ENCODE results near the gene GLE1. TPM values are rescaled to one million over a fixed set of nuclear protein-coding genes. Genes with fewer than 3 reads are reported as not detected.

The GLE1 gene
- total RNA-seq (2014; rRNA removed) (27.0 and 39.0 TPM in 2 replicates), Bru-seq, nascent RNA (percentile 57 among the genes with signal in this experiment), BruChase-seq, experiment 1, labeled RNA remaining after a 6-hour chase (percentile 73 among the genes with signal in this experiment), BruChase-seq, experiment 2, labeled RNA remaining after a 2-hour chase (percentile 63 among the genes with signal in this experiment)
- long read RNA-seq, transcript GLE1-201 (16 exons, 3,321 nt), result major isoform, 48 of 92 reads
- long read RNA-seq, partial matches to known transcripts, result 6 of 92 reads
- long read RNA-seq, other reads (novel, unspliced or antisense), result 36 of 92 reads

GRCh38 chr9:128504485-128505413 lies at the start of gene GLE1:
GLE1 (plus strand) TSS chr9:128504719; CDS start chr9:128504806, 87 bp downstream.
- Histone ChIP-seq H3K4me2 (ENCODE audit: low read length) (peak within 1 kb of the TSS; percentile 86), H3K27me3 (ENCODE audit: low read length) (no peaks in the 10 kb centered on the region), H2AFZ (ENCODE audit: low read length) (peak within 1 kb of the TSS; percentile 82), H3F3A (ENCODE audit: low read length, unreplicated experiment) (no peaks in the 10 kb centered on the region), H3K9ac (ENCODE audit: low read length) (peak within 1 kb of the TSS; percentile 82), H3K9me2 (replicated peaks; ENCODE audit: low read length) (no peaks in the 10 kb centered on the region), H3K4me1 (ENCODE audit: insufficient read depth, low read length) (peaks cover 22% of the 10 kb centered on the region; the same call in 1 of the 2 replicates), H4K20me1 (ENCODE audit: low read length) (no peaks in the 10 kb centered on the region), H3K27ac (ENCODE audit: low read length) (peak within 1 kb of the TSS; percentile 33), H3K9me3 (ENCODE audit: low read length) (no peaks in the 10 kb centered on the region), H3K4me3 (ENCODE audit: low read length) (peak within 1 kb of the TSS; percentile 88), H3K36me3 (ENCODE audit: low read depth, low read length) (no peaks in the 10 kb centered on the region), H3K79me2 (ENCODE audit: low read length) (peaks cover 24% of the 10 kb centered on the region)
- TF ChIP-seq EZH2phosphoT487 (IDR thresholded peaks at IDR 0.05; ENCODE audit: borderline replicate concordance, low read length) (no peak), EZH2 (IDR thresholded peaks at IDR 0.05; ENCODE audit: low read length, unreplicated experiment) (no peak), CTCF (conservative IDR thresholded peaks at IDR 0.05; ENCODE audit: low read depth, low read length) (no peak)
- intact Hi-C loops (cut with micrococcal nuclease), result loop anchor here (10.0 kb wide), 1 partner anchor 50 kb away; the partner anchor contains the start of gene SPTAN1
- peak; percentile 89 for ATAC-seq
- POLR2A ChIA-PET (ENCODE audit: unreplicated experiment), result no interaction called here
- CTCF ChIA-PET, result no interaction called here
- BruUV-seq (replicated peaks), result TSS peak; percentile 69
- peak; percentile 90 for DNase-seq

- Histone ChIP-seq H3K4me2 (ENCODE audit: low read length) (peak overlapping the region; percentile 96; the same call in 1 of the 2 replicates), H3K9me3 (ENCODE audit: low read length) (no peaks in the 10 kb centered on the region), H3K27ac (ENCODE audit: low read length) (no peak overlapping the region), H3F3A (ENCODE audit: low read length, unreplicated experiment) (no peaks in the 10 kb centered on the region), H3K9ac (ENCODE audit: low read length) (no peak overlapping the region), H4K20me1 (ENCODE audit: low read length) (no peaks in the 10 kb centered on the region), H3K36me3 (ENCODE audit: low read depth, low read length) (no peaks in the 10 kb centered on the region), H3K27me3 (ENCODE audit: low read length) (no peaks in the 10 kb centered on the region), H2AFZ (ENCODE audit: low read length) (no peak overlapping the region), H3K9me2 (replicated peaks; ENCODE audit: low read length) (no peaks in the 10 kb centered on the region), H3K4me1 (ENCODE audit: insufficient read depth, low read length) (no peaks in the 10 kb centered on the region; the same call in none of the 2 replicates), H3K79me2 (ENCODE audit: low read length) (peaks cover 8% of the 10 kb centered on the region), H3K4me3 (ENCODE audit: low read length) (no peak overlapping the region)
- no TSS peak for BruUV-seq (replicated peaks)
- ChIA-PET POLR2A (ENCODE audit: unreplicated experiment) (interaction anchor here (0.7 kb wide), 1 partner anchor 231 kb away, joined by 3 read pairs; no protein-coding TSS in a partner anchor), CTCF (no interaction called here)
- no peak for ATAC-seq
- DNase-seq, result no peak
- no peak for TF ChIP-seq CTCF (conservative IDR thresholded peaks at IDR 0.05; ENCODE audit: low read depth, low read length)
- TF ChIP-seq EZH2phosphoT487 (IDR thresholded peaks at IDR 0.05; ENCODE audit: borderline replicate concordance, low read length), result no peak
- TF ChIP-seq EZH2 (IDR thresholded peaks at IDR 0.05; ENCODE audit: low read length, unreplicated experiment), result no peak
- intact Hi-C loops (cut with micrococcal nuclease), result no loop called here
Observed at GRCh38 chr9:128454991-128455390, 49.5 kb upstream of the GLE1 start.
